ENCODE results near the gene ANKRD52. TPM values are rescaled to one million over a fixed set of nuclear protein-coding genes. Genes with fewer than 3 reads are reported as not detected.

Gene ANKRD52
- total and polyA plus RNA-seq, 9 of the 15 experiments (the other 6 are each of a cell fraction or from before 2014, with no cell fraction given): 0.52 to 46.8 (median 7.9) TPM

DNA sequence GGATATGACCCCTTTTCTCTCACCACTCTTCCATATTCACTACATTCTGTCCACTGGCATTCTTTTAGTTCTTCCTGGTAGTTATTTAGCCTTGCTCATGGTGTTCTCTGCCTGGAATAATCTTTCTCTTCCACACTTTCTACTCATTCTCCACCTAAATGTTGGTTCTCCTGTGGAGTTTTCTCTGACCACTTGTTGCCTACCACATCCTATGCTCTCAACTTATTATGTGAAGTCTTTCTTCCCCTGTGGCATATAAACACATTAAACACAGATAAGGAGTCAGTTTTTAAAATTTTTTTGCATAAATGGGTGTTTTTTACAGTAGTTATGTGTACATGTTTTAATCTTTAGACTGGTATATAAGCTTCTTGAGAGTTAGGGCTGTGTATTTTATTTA is 65.6 kb downstream of the ANKRD52 start:
- FAIRE-seq (no peak), ATAC-seq (no peak), DNase-seq (ENCODE audit: extremely low read depth in 1 of 4, low spot score in 3 of 4) (no peak)
- in situ Hi-C loops (cut with MboI): loop anchor here (5.0 kb wide), 2 partner anchors 65 to 275 kb away; partner anchors contain the start of genes ANKRD52 and SPRYD4
- Histone ChIP-seq H2AFZ (ENCODE audit: low read depth, low read length) (peak overlapping the region; percentile 97), H3K27me3 (ENCODE audit: control insufficient read depth in 2 of 2, insufficient read depth in 2 of 2, low read length in 2 of 2) (no peaks in the 10 kb centered on the region), H3K4me1 (replicated peaks in 1 of 2; ENCODE audit: control insufficient read depth in 2 of 2, insufficient read depth in 2 of 2, low read length in 2 of 2) (peaks cover 4 to 10% of the 10 kb centered on the region in 2 experiments; a peak in 3 of 5 replicates), H3K4me3 (no peak overlapping the region), H3K27ac (ENCODE audit: extremely low read depth, low read depth, low read length) (no peak overlapping the region), H3K9me1 (ENCODE audit: control insufficient read depth, insufficient read depth, low read length) (no peaks in the 10 kb centered on the region), H3K9ac (ENCODE audit: insufficient read depth in 1 of 2, low read depth in 2 of 2, low read length in 2 of 2) (0 out of 4 replicates have a peak overlapping the region, but pooled peaks of 1 of the 2 experiments have one; percentile 12), H3K79me2 (ENCODE audit: control insufficient read depth, insufficient read depth, low read length) (peaks cover 21% of the 10 kb centered on the region), H4K20me1 (replicated peaks; ENCODE audit: control insufficient read depth, insufficient read depth, low read length) (no peaks in the 10 kb centered on the region), H3K36me3 (ENCODE audit: control insufficient read depth, insufficient read depth, low read length) (0 out of 3 replicates have a peak, but pooled peaks cover 1% of the 10 kb centered on the region), H3K9me3 (replicated peaks; ENCODE audit: control insufficient read depth, insufficient read depth, low read depth, low read length) (no peaks in the 10 kb centered on the region), H3K4me2 (ENCODE audit: insufficient read depth, low read length) (no peak overlapping the region)
- TF ChIP-seq, protein P1, sequence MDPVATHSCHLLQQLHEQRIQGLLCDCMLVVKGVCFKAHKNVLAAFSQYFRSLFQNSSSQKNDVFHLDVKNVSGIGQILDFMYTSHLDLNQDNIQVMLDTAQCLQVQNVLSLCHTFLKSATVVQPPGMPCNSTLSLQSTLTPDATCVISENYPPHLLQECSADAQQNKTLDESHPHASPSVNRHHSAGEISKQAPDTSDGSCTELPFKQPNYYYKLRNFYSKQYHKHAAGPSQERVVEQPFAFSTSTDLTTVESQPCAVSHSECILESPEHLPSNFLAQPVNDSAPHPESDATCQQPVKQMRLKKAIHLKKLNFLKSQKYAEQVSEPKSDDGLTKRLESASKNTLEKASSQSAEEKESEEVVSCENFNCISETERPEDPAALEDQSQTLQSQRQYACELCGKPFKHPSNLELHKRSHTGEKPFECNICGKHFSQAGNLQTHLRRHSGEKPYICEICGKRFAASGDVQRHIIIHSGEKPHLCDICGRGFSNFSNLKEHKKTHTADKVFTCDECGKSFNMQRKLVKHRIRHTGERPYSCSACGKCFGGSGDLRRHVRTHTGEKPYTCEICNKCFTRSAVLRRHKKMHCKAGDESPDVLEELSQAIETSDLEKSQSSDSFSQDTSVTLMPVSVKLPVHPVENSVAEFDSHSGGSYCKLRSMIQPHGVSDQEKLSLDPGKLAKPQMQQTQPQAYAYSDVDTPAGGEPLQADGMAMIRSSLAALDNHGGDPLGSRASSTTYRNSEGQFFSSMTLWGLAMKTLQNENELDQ (CRISPR knock-in tag; IDR thresholded peaks at IDR 0.05; ENCODE audit: borderline replicate concordance): no peak
- TF ChIP-seq LCOR (CRISPR knock-in tag; IDR thresholded peaks at IDR 0.05) (no peak), ZNF512 (tag; IDR thresholded peaks at IDR 0.05) (peak; percentile 80)
- BruUV-seq (replicated peaks): no TSS peak
- CTCF ChIA-PET (ENCODE audit: low intra/inter-chr PET ratio): interaction anchor here (1.1 to 2.2 kb wide), 11 partner anchors 9 to 402 kb away, joined by 3 to 31 read pairs (median 4); partner anchors contain the start of genes ANKRD52, COQ10A, NABP2 and RNF41
- POLR2A ChIA-PET: interaction anchor here (0.6 to 5.9 kb wide), 4 partner anchors 13 to 88 kb away, joined by 3 to 54 read pairs (median 3); partner anchors contain the start of genes PA2G4, RNF41 and ZC3H10
- intact Hi-C loops (cut with micrococcal nuclease): loop anchor here (2.0 to 5.0 kb wide), 3 partner anchors 68 to 145 kb away; no protein-coding TSS in a partner anchor

Measured in K562 (cell line).